HepG2 (cell line): ENCODE results near the gene RBBP8NL. TPM values are rescaled to one million over a fixed set of nuclear protein-coding genes. Genes with fewer than 3 reads are reported as not detected.

Experiments
- HMGA1 ChIP-seq: sonication (generic); formaldehyde crosslinking; conservative IDR thresholded peaks from 2 replicates; pipeline ENCODE4 v1.4.0; 2020; ENCODE audit warnings: missing genetic modification reagents
- IKZF1 ChIP-seq: fragments of 450-650 bp; IDR thresholded peaks from 2 replicates; pipeline ENCODE4 v1.7.1; 2016
- JUN ChIP-seq: sonication (generic); formaldehyde crosslinking; IDR thresholded peaks from 2 replicates; pipeline ENCODE4 v1.4.0; 2020; ENCODE audit warnings: mild to moderate bottlenecking, missing genetic modification reagents
- MIER3 ChIP-seq: IDR thresholded peaks from 2 replicates; pipeline ENCODE4 v1.6.1; 2016; ENCODE audit warnings: missing compliant biosample characterization, borderline replicate concordance
- MIXL1 ChIP-seq: IDR thresholded peaks from 2 replicates; pipeline ENCODE4 v1.6.1; 2016
- PRDM10 ChIP-seq: sonication (generic); formaldehyde crosslinking; IDR thresholded peaks from 2 replicates; pipeline ENCODE4 v1.4.0; 2020; ENCODE audit warnings: low read depth, missing genetic modification reagents
- SSRP1 ChIP-seq: IDR thresholded peaks from 2 replicates; pipeline ENCODE4 v1.6.1; 2016; ENCODE audit warnings: control low read depth
- TOPORS ChIP-seq: sonication (generic); formaldehyde crosslinking; IDR thresholded peaks from 2 replicates; pipeline ENCODE4 v1.8.0; 2023; ENCODE audit warnings: mild to moderate bottlenecking, missing genetic modification reagents
- YY1 ChIP-seq: IDR thresholded peaks from 2 replicates; pipeline ENCODE4 v1.6.1; 2011; ENCODE audit warnings: low read length, low read depth, moderate library complexity, mild to moderate bottlenecking; ENCODE audit not compliant: insufficient read depth, insufficient replicate concordance
- ZNF263 ChIP-seq: sonication (generic); formaldehyde crosslinking; IDR thresholded peaks from 2 replicates; pipeline ENCODE4 v1.4.0; 2020; ENCODE audit warnings: missing genetic modification reagents
- ZNF431 ChIP-seq: sonication (generic); formaldehyde crosslinking; IDR thresholded peaks from 2 replicates; pipeline ENCODE4 v1.9.0; 2022; ENCODE audit warnings: missing genetic modification reagents, low read depth, mild to moderate bottlenecking, borderline replicate concordance
- polyA plus RNA-seq, 8 experiments: library from polyadenylated mRNA; depleted of rRNA in 3 of 8; stranded (reverse) in 7 of 8; unstranded in 1 of 8; fragments of >200 nt; fragmentation: Illumina TruSeq in 4 of 8; extraction: Trizol in 4 of 8; gene quantifications; 2 replicates each; pipeline versions ENCODE4 v1.2.1 to v1.2.3, GENCODE V29; 2011 to 2016; ENCODE audit warnings: low read depth in 4 of 8, missing spikeins in 1 of 8, mixed read lengths in 1 of 8; ENCODE audit not compliant: insufficient read depth in 1 of 8
- total RNA-seq, 5 experiments: library from RNA; depleted of rRNA; stranded (reverse); fragments of >200 nt; fragmentation: Illumina TruSeq; extraction: Trizol; gene quantifications; 2 replicates each; pipeline ENCODE4 v1.2.3, GENCODE V29; 2016; ENCODE audit warnings: low read depth in 1 of 5
- TF ChIP-seq, protein P1 (sequence below), 2 experiments: sonication (generic) in 1 of 2; formaldehyde crosslinking in 1 of 2; IDR thresholded peaks; 2 replicates each; pipeline versions ENCODE4 v1.6.1 to v1.9.0; 2014 to 2022; ENCODE audit warnings: antibody characterized with exemption in 1 of 2, borderline replicate concordance in 1 of 2, inconsistent platforms in 1 of 2, low read depth in 1 of 2, missing genetic modification reagents in 1 of 2
- TF ChIP-seq, protein P2 (sequence below): sonication (generic); IDR thresholded peaks from 2 replicates; pipeline ENCODE4 v1.6.1; 2016; ENCODE audit warnings: low read depth, borderline replicate concordance

Gene RBBP8NL
- total and polyA plus RNA-seq, 2 of the 13 experiments (the other 11 are each of a cell fraction or from before 2014, with no cell fraction given), result 0.69 to 0.86 TPM

DNA sequence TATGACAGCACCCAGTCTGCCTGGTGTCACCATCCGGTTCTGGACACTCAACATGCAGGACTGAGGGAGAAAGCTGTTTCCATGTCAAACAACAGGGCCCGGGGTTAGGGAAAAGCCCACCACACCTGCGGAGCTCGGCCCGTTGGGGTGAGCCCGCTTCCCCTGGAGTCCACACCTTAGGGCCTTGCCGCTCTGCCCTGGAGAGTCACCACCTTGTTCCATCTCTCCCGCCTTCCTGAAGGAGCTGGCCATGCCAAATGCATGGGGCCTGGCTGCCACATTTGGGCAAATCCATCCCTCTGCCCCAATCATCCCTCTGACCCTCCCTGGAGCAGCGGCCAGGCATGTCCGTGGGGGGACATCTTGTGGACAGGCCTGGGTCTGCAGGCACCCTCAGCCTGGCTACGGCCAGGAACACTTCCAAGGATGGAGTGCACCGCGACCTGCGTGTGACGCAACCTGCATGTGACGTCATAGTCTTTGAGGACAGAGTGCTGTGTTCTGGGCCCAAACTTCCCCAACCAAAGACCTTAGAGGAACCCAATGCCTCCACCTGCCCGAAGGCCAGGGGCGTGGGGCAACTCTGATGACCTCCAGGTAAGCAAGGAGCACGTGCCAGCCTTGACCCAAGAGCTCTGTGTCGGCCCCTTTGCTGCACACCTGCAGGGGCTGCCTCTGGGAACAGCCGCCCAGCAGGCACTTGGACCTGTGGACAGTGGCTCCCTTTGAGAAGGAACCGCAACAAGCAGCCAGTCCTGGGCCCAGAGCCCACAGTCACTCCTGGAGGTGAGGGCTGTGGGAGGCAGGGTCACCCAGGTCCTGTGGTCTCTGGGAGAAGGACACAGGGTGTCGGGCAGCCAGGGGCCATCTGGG, 22.0 kb downstream of the RBBP8NL start (continued):
- TF ChIP-seq, protein P1, sequence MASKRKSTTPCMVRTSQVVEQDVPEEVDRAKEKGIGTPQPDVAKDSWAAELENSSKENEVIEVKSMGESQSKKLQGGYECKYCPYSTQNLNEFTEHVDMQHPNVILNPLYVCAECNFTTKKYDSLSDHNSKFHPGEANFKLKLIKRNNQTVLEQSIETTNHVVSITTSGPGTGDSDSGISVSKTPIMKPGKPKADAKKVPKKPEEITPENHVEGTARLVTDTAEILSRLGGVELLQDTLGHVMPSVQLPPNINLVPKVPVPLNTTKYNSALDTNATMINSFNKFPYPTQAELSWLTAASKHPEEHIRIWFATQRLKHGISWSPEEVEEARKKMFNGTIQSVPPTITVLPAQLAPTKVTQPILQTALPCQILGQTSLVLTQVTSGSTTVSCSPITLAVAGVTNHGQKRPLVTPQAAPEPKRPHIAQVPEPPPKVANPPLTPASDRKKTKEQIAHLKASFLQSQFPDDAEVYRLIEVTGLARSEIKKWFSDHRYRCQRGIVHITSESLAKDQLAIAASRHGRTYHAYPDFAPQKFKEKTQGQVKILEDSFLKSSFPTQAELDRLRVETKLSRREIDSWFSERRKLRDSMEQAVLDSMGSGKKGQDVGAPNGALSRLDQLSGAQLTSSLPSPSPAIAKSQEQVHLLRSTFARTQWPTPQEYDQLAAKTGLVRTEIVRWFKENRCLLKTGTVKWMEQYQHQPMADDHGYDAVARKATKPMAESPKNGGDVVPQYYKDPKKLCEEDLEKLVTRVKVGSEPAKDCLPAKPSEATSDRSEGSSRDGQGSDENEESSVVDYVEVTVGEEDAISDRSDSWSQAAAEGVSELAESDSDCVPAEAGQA (IDR thresholded peaks at IDR 0.05; ENCODE audit: low read depth), result peak; percentile 86
- TF ChIP-seq, protein P1 (CRISPR knock-in tag; IDR thresholded peaks at IDR 0.05; ENCODE audit: borderline replicate concordance), result no peak
- TF ChIP-seq MIER3 (CRISPR knock-in tag) (peak; percentile 56; the same call in 1 of the 2 replicates), HMGA1 (CRISPR knock-in tag) (no peak), ZNF263 (CRISPR knock-in tag) (peak; percentile 84), TOPORS (no peak), ZNF431 (CRISPR knock-in tag) (no peak), MIXL1 (CRISPR knock-in tag) (no peak), SSRP1 (CRISPR knock-in tag) (no peak), JUN (peak; percentile 74), YY1 (peak; percentile 48), PRDM10 (no peak), IKZF1 (peak; percentile 32; the same call in 1 of the 2 replicates)
- TF ChIP-seq, protein P2, sequence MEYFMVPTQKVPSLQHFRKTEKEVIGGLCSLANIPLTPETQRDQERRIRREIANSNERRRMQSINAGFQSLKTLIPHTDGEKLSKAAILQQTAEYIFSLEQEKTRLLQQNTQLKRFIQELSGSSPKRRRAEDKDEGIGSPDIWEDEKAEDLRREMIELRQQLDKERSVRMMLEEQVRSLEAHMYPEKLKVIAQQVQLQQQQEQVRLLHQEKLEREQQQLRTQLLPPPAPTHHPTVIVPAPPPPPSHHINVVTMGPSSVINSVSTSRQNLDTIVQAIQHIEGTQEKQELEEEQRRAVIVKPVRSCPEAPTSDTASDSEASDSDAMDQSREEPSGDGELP, result no peak
